Activated T-helper 1 cell treated with anti-CD3 and anti-CD28 coated beads, Interleukin-2, amount 50 U/mL, for 16 hours (primary cell): ENCODE results near the gene NEK11.
"Not testable (repeated sequence)": the region's sequence is repeated elsewhere in the genome, so short reads cannot be mapped to it uniquely, and the experiment has no call there.

Source experiments
- DNase-seq, 2 donors: peaks; one replicate each; pipeline ENCODE4 v3.0.0-alpha.2; 2020; ENCODE audit warnings: low read depth in 1 of 2, low spot score in 1 of 2

NEK11 gene

GRCh38 chr3:131353016-131353877 lies 326.6 kb downstream of the NEK11 start:
- DNase-seq = no peak

GRCh38 chr3:131353986-131354385 lies 327.3 kb downstream of the NEK11 start:
- no peak for DNase-seq

DNA sequence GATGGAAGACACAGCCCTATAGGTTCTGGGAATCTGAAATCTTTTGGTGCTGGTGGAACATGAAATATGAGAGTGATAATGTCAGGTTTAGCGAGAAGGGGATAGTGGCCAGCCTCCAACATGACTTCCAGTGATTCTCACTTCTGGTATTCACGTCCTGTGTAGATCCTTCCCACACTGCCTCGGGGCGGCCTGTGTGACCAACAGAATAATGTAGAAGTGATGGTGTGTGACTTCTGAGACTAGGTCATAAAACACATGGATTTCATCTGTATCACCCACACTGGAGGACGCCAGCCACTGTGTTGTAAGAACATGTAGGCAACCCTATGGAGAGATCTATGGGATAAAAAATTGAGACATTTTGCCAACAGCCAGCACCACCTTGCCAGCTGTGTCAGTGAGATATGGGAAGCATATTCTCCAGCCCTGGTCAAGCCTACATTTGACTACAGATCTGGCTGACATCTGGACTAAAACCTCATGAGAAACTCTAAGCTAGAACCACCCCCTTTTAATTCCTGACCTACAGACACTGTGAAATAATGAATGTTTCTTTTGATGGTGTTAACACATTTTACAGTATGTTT lies 329.4 kb downstream of the NEK11 start:
- DNase-seq = no peak

DNA sequence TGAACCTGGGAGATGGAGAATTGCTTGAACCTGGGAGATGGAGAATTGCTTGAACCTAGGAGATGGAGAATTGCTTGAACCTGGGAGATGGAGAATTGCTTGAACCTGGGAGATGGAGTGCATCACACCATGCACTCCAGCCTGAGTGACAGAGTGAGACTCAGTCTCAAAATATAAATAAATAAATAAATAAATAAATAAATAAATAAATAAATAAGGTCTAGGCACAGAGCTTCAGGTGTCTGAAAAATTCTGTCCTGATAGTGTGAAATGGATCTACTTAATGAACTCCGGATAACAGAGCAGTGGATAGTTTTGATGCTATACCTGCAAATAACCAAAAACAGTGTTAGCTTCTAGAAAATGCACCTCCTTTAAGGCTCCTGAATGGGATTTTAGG lies 330.6 kb downstream of the NEK11 start:
- DNase-seq = no peak

- no peak for DNase-seq
Measured at GRCh38 chr3:131360191-131360755, 333.6 kb downstream of the NEK11 start.

DNA sequence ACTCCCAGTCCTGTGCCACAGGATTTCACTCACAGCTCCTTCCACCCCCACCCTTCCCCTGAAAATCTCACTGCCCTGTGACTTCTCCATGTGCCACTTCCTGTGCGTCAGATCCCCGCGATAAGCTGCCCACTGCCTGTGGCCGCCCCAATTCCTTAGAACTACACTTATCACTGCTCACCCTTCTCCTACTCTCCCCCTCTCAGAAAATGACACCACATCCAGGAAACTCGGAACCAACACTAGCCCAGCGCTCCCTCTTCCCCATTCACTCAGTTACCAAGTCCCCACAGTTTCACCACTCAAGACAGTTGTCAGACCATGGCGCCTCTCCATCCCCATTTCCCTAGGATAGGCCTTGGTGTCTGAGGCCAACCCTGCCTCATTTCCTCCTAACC lies 334.4 kb downstream of the NEK11 start:
- not testable (repeated sequence) for DNase-seq

DNA sequence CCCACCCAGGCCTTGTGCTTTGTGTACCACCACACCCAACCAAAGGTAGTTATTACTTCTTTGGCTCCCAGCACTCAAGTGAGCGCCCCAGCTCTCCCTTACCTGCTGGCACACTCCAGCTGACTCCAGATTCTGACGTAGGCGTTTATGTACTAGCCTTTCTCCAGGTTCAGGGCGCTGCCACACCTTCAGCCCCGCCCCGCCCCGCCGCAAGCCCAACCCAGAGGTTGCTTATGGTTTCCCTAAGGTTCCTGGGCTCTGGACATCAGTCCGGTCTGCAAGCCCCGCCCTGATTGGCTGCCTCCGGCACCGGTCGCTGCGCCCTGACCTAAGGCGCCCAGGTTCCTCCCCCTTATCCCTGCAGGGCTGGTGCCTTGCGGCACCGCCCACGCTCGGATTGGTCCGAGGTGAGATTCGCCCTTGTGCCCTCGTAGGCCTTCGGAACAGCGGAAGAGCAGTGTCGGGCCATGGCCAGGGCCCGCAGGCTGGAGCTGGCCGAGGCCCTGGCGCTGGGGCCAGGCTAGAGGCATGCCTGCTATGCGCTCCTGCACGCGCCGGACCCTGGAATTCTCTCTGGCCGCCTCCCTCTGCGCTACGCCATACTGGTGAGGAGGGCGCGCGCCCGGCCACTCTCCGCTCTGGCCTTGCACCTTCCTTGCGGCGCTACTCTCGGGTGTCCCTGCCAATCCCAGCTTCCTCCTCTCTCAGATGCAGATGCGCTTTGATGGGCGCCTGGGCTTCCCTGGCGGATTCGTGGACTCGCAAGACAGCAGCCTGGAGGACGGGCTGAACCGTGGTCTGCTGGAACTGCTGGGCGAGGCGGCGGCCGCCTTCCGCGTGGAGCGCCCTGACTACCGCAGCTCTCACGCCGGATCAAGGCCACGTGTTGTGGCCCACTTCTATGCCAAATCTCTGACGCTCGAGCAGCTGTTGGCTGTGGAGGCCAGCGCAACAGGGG lies 335.1 kb downstream of the NEK11 start:
- DNase-seq = no peak

DNA sequence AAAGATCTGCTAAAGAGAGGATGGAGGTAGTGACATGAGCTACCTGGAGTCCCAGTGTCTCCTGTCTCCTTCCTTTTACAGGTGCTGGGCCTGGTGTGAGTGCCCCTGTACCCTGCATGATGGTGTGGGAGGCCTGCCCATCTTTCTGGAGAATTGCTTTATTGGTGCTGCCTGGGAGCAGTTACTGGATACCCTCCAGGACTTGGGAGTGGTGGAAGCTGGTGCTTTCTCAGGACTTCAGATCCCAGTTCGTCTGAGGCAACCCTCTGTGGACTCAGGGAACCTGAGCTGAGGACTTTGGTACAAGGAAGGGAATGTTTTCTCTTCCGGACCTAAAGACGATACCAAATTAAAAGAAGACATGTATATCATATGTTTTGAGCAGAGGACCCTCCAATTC lies 336.6 kb downstream of the NEK11 start:
- DNase-seq = no peak

DNA sequence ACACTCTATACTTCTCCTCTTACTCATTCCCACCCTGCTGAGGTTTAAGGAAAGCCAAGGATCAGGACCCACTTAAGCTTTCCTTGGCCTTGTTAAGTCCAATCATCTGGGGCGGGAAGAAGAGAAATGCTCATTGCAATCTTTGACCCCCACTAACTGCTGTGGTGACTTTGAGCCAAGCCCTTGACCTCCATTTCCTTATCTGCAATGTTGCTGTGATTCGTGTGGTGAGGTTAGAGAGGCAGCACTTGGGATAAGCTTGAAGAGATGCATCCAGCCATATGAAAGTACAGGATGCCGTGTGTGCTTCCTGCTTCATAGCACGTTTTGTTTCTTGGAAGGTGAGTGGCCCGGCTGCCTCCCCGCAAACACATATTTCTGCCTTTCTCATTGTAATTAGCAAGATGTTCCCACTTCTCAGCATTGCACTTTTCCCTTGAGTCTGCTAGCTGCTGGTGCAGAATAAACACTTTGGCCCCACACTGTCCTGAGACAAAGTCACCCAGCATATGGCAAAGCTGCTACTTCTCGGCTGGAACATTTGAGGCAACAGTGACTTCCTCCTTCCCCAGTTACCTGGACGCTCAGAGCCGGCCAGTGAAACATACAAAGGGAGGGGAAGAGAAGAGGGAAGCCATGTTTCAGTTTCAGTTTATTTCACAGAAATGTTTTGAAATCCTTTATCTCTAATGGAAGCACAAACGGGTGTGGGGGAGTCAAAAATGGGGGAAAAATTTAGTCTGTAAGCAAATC lies 344.4 kb downstream of the NEK11 start:
- no peak for DNase-seq

- DNase-seq = no peak
Measured at GRCh38 chr3:131371688-131372066, 345.0 kb downstream of the NEK11 start.

DNA sequence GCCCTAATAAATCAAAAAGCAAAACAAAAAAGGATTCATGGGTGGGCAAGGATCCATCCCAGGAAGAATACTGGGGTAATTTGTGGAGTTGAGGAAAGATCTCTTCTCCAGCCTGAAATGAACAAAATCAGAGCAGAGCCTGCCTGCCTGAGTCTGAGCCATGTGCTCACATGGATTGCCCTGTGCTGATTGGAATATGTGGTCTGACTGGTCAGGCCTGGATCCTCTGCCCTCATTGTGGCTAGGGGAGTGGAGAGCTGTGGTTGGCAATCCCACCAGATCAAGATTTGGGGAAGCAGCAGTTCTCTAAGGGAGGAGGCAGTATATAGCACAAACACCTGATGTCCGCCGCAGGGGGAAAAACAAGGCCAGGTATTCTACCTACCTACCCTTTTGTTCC lies 348.1 kb downstream of the NEK11 start:
- no peak for DNase-seq

- DNase-seq = not testable (repeated sequence)
Measured at GRCh38 chr3:131380821-131381444, 354.3 kb downstream of the NEK11 start.

DNA sequence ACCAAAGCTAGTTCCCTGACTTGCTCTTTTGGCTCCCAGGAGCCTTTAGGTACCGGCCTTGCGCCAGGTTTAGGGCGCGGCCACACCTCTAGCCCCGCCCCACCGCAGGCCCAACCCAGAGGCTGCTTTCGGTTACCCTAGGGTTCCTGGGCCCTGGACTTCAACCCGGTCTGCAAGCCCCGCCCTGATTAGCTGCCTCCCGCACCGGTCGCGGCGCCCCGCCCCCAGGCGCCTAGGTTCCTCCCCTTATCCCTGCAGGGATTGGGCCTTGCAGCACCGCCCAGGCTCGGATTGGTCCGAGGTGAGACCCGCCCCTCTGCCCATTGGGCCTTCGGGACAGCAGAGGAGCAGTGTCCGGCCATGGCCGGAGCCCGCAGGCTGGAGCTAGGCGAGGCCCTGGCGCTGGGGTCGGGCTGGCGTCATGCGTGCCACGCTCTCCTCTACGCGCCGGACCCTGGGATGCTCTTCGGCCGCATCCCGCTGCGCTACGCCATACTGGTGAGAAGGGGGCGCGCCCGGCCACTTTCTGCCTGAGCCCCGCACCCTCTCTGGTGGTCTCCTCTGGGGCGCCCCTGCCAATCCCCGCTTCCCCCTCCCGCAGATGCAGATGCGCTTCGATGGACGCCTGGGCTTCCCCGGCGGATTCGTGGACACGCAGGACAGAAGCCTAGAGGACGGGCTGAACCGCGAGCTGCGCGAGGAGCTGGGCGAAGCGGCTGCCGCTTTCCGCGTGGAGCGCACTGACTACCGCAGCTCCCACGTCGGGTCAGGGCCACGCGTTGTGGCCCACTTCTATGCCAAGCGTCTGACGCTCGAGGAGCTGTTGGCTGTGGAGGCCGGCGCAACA lies 355.0 kb downstream of the NEK11 start, which contains the start of gene NUDT16:
Gene NUDT16 (plus strand): TSS at position 330 of the 847 bp plus-strand sequence. CDS start 31 bp downstream, at position 361.
- peak; percentile 92 to 93 for DNase-seq

DNA sequence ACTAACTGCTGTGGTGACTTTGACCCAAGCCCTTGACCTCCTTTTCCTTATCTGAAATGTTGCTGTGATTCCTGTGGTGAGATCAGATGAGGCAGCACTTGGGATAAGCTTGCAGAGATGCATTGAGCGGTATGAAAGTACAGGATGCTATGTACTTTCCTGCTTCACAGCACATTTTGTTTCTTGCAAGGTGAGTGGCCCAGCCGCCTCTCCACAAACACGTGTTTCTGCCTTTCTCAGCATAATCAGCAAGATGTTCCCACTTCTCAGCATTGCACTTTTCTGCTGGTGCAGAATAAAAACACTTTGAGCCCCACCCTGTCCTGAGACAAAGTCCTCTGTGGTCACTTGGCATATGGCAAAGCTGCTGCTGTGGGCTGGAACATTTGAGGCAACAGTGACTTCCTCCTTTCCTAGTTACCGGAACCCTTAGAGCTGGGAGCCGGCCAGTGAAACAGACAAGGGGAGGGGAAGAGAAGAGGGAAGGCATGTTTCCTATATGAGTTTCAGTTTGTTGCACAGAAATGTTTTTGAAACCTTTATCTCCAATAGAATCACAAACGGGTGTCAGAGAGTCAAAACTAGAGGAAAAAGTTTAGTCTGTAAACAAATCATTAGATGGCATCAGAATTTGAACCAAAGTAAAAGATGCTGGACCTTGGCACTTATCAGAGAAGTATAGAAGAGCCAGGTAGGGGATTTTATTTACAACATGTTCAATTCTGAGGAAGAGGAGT lies 359.9 kb downstream of the NEK11 start:
- no peak for DNase-seq

GRCh38 chr3:131387796-131388489 lies 361.3 kb downstream of the NEK11 start:
- DNase-seq = no peak

GRCh38 chr3:131388490-131388799 lies 361.8 kb downstream of the NEK11 start:
- DNase-seq = no peak

GRCh38 chr3:131390331-131390730 lies 363.7 kb downstream of the NEK11 start:
- no peak for DNase-seq

GRCh38 chr3:131393051-131393450 lies 366.4 kb downstream of the NEK11 start:
- no peak for DNase-seq
